Vagina (tissue), 2 donors: ENCODE data around the gene TRIM46.

ENCODE experiments used
- POLR2AphosphoS5 ChIP-seq, 2 donors: sonication (generic); formaldehyde crosslinking; IDR thresholded peaks; one replicate each; pipeline ENCODE4 v1.9.0; 2017; ENCODE audit warnings: antibody characterized with exemption in 2 of 2, mild to moderate bottlenecking in 2 of 2, low read depth in 1 of 2; ENCODE audit not compliant: insufficient read depth in 1 of 2
- TF ChIP-seq, protein P1 (sequence below), 3 experiments: fragments of 450-650 bp in 2 of 3; fragments of 200-600 bp in 1 of 3; sonication (generic) in 1 of 3; IDR thresholded peaks; one replicate each; pipeline ENCODE4 v1.5.1; 2017 to 2019; ENCODE audit warnings: antibody characterized with exemption in 3 of 3, mild to moderate bottlenecking in 2 of 3, moderate library complexity in 2 of 3

GRCh38 chr1:155124503-155125463, 48.9 kb upstream of the TRIM46 start:
- TF ChIP-seq POLR2AphosphoS5 (IDR thresholded peaks at IDR 0.05; ENCODE audit: insufficient read depth in 1 of 2, low read depth in 1 of 2): no peak
- TF ChIP-seq, protein P1, sequence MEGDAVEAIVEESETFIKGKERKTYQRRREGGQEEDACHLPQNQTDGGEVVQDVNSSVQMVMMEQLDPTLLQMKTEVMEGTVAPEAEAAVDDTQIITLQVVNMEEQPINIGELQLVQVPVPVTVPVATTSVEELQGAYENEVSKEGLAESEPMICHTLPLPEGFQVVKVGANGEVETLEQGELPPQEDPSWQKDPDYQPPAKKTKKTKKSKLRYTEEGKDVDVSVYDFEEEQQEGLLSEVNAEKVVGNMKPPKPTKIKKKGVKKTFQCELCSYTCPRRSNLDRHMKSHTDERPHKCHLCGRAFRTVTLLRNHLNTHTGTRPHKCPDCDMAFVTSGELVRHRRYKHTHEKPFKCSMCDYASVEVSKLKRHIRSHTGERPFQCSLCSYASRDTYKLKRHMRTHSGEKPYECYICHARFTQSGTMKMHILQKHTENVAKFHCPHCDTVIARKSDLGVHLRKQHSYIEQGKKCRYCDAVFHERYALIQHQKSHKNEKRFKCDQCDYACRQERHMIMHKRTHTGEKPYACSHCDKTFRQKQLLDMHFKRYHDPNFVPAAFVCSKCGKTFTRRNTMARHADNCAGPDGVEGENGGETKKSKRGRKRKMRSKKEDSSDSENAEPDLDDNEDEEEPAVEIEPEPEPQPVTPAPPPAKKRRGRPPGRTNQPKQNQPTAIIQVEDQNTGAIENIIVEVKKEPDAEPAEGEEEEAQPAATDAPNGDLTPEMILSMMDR (IDR thresholded peaks at IDR 0.05): no peak
